SK-MEL-5 (cell line): Measurements from ENCODE around the gene SIGLEC7. TPM values are rescaled to one million over a fixed set of nuclear protein-coding genes. Genes with fewer than 3 reads are reported as not detected.
"Not testable (repeated sequence)": the region's sequence is repeated elsewhere in the genome, so short reads cannot be mapped to it uniquely, and the experiment has no call there.

Experiments used
- DNase-seq: peaks from one replicate; pipeline ENCODE4 v3.0.0-alpha.2; 2016; ENCODE audit warnings: low read depth, low spot score
- in situ Hi-C: cut with HindIII; loops from 2 replicates; pipeline ENCODE4 v1.10.0; 2016; ENCODE audit warnings: low sequenced_read_pairs, high pct_unique_total_duplicates, low pct_unique_long_range_greater_than_20kb
- total RNA-seq: library from RNA; depleted of rRNA; stranded (reverse); fragments of >200 nt; shearing (Covaris generic); gene quantifications from 2 replicates; pipeline ENCODE4 v1.2.3, GENCODE V29; 2014

The SIGLEC7 gene
- total RNA-seq, 1 experiment from 2014 or later: not detected

GRCh38 chr19:51131780-51132680 lies 10.1 kb upstream of the SIGLEC7 start:
- peak; percentile 95 for DNase-seq
- in situ Hi-C loops: no loop called here

- no peak for DNase-seq
- in situ Hi-C loops: no loop called here
These were observed 7.1 kb upstream of the SIGLEC7 start for GRCh38 chr19:51135004-51135403.

GRCh38 chr19:51135986-51136762 lies 5.9 kb upstream of the SIGLEC7 start:
- DNase-seq: no peak
- in situ Hi-C loops: no loop called here

- no peak for DNase-seq
- in situ Hi-C loops: no loop called here
These were observed 5.1 kb upstream of the SIGLEC7 start for GRCh38 chr19:51136851-51137551.

- no peak for DNase-seq
- in situ Hi-C loops: no loop called here
These were observed 4.2 kb upstream of the SIGLEC7 start for GRCh38 chr19:51137792-51138425.

GRCh38 chr19:51138549-51138979 lies 3.5 kb upstream of the SIGLEC7 start:
- DNase-seq: no peak
- in situ Hi-C loops: no loop called here

GRCh38 chr19:51139299-51140014 lies 2.6 kb upstream of the SIGLEC7 start:
- DNase-seq: no peak
- in situ Hi-C loops: no loop called here

- DNase-seq: no peak
- in situ Hi-C loops: no loop called here
These were observed 1.7 kb upstream of the SIGLEC7 start for GRCh38 chr19:51140441-51140840.

- DNase-seq: no peak
- in situ Hi-C loops: no loop called here
These were observed 920 bp upstream of the SIGLEC7 start for GRCh38 chr19:51141181-51141580.

GRCh38 chr19:51142809-51143475 lies 841 bp downstream of the SIGLEC7 start:
- DNase-seq, in situ Hi-C loops: not testable (repeated sequence)

GRCh38 chr19:51143486-51143885 lies 1.4 kb downstream of the SIGLEC7 start:
- DNase-seq: no peak
- in situ Hi-C loops: no loop called here

GRCh38 chr19:51144482-51145045 lies 2.5 kb downstream of the SIGLEC7 start:
- DNase-seq: no peak
- in situ Hi-C loops: no loop called here

- in situ Hi-C loops: no loop called here
- no peak for DNase-seq
These were observed 3.9 kb downstream of the SIGLEC7 start for GRCh38 chr19:51145916-51146493.

GRCh38 chr19:51146751-51147150 lies 4.7 kb downstream of the SIGLEC7 start:
- in situ Hi-C loops: no loop called here
- DNase-seq: no peak

GRCh38 chr19:51147663-51148062 lies 5.6 kb downstream of the SIGLEC7 start:
- no peak for DNase-seq
- in situ Hi-C loops: no loop called here

- in situ Hi-C loops: no loop called here
- DNase-seq: no peak
These were observed 6.5 kb downstream of the SIGLEC7 start for GRCh38 chr19:51148580-51148979.
